Measurements from ENCODE around the gene ENG.
"Not testable (repeated sequence)": the region's sequence is repeated elsewhere in the genome, so short reads cannot be mapped to it uniquely, and the experiment has no call there.

Gene ENG

GRCh38 chr9:127845619-127846018 lies 8.8 kb downstream of the ENG start:
- H3K9me3 Mint-ChIP-seq = peaks cover 11 to 23% of the 10 kb centered on the region in 2 donors
- not testable (repeated sequence) for DNase-seq, H3K27me3 Mint-ChIP-seq, ATAC-seq, H3K4me1 Mint-ChIP-seq, H3K4me3 Mint-ChIP-seq, H3K27ac Mint-ChIP-seq

DNA sequence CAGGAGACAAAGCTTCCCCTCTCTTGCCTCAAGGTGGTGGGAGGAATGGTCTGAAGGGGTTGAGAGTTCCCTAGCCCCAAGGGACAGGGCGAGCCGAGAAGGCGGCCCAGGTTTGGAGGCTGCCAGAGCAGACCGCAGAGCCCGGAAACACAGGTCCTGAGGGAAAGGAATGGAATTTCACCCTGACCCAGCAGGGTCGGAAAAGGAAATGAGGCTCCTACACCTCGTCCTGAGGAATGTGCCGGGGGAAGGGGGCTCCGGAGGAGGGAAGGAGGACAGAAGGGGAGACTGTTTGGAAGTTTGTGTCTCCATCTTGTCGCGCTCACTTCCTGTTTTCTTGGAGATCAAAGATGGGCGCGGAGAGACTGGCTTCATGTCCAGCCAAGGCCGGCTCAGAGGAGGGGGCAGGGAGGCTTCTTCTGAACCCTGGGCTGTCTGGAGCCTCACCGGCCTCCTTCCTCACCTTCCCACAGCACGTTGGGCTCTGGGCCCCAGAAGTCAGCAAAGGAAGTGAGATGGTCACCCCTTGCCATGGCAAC lies 9.6 kb downstream of the ENG start:
- peaks cover 10 to 18% of the 10 kb centered on the region in 2 donors for H3K9me3 Mint-ChIP-seq
- no peak overlapping the region for H3K4me3 Mint-ChIP-seq
- H3K4me1 Mint-ChIP-seq = no peaks in the 10 kb centered on the region
- no peaks in the 10 kb centered on the region for H3K27me3 Mint-ChIP-seq
- DNase-seq = no peak
- ATAC-seq = no peak
- H3K27ac Mint-ChIP-seq = no peak overlapping the region

- H3K27me3 Mint-ChIP-seq = no peaks in the 10 kb centered on the region
- DNase-seq (no peak), ATAC-seq (no peak)
- peak overlapping the region in 1 of 2 donors; percentile 89 for H3K27ac Mint-ChIP-seq
- H3K4me3 Mint-ChIP-seq = no peak overlapping the region
- H3K4me1 Mint-ChIP-seq = peaks cover 2% of the 10 kb centered on the region
- no peaks in the 10 kb centered on the region for H3K9me3 Mint-ChIP-seq
Measured at GRCh38 chr9:127841087-127841835, 13.2 kb downstream of the ENG start.

GRCh38 chr9:127838375-127839078 lies 15.9 kb downstream of the ENG start:
- ATAC-seq (peak; percentile 24), DNase-seq (no peak)
- Mint-ChIP-seq H3K9me3 (no peaks in the 10 kb centered on the region), H3K27ac (no peak overlapping the region), H3K4me3 (no peak overlapping the region), H3K27me3 (no peaks in the 10 kb centered on the region), H3K4me1 (peaks cover 14% of the 10 kb centered on the region)

DNA sequence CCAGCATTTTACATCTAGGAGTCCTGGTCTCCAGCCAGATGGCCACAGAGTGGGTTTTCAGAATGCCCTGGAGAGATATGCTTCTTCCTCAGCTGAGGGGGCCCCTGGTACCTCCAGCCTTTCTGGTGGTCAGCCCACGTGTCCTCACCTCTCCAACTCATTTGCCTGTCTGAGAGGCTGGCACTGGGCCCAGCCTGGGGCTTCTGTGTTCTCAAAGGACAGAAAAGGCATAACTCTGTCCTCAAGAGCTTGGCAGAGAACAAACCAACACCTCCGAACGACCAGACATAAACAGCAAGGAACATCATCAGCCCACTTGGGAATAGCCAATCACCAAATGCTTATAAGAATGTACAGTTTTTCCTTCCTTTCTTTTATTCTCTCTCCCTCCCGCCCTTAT lies 17.1 kb downstream of the ENG start:
- Mint-ChIP-seq H3K27ac (peak overlapping the region in 1 of 2 donors; percentile 3), H3K27me3 (no peaks in the 10 kb centered on the region), H3K9me3 (no peaks in the 10 kb centered on the region), H3K4me3 (no peak overlapping the region), H3K4me1 (peaks cover 26% of the 10 kb centered on the region)
- DNase-seq (no peak), ATAC-seq (no peak)

GRCh38 chr9:127836561-127836960 lies 17.9 kb downstream of the ENG start:
- not testable (repeated sequence) for H3K4me3 Mint-ChIP-seq, H3K9me3 Mint-ChIP-seq, ATAC-seq, H3K27ac Mint-ChIP-seq, H3K27me3 Mint-ChIP-seq, DNase-seq
- H3K4me1 Mint-ChIP-seq = peaks cover 31% of the 10 kb centered on the region

GRCh38 chr9:127835991-127836516 lies 18.4 kb downstream of the ENG start:
- no peak for DNase-seq
- H3K4me1 Mint-ChIP-seq = peaks cover 31% of the 10 kb centered on the region
- peak; percentile 64 for ATAC-seq
- no peak overlapping the region for H3K4me3 Mint-ChIP-seq
- H3K27me3 Mint-ChIP-seq = no peaks in the 10 kb centered on the region
- H3K27ac Mint-ChIP-seq = no peak overlapping the region
- no peaks in the 10 kb centered on the region for H3K9me3 Mint-ChIP-seq

DNA sequence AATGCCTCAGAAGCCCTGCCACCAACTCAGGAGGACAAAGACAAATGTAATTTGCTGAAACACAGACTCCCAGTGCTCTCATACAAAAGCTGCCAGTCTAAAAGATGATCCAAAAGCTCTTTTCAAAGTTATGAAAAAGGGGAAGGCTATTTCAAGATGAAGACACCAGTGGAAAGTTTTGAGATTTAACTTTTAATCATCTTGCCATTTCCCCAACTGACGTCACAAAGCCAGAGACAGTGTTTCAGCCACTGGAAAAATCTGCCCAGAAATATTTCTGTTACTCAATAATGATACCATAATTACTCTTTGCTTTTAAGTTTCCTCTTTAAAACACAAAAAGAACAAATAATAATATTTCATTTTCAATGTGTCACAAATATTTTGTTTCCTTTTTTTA lies 20.9 kb downstream of the ENG start:
- peaks cover 31% of the 10 kb centered on the region for H3K4me1 Mint-ChIP-seq
- ATAC-seq (no peak), DNase-seq (no peak)
- no peak overlapping the region for H3K27ac Mint-ChIP-seq
- no peaks in the 10 kb centered on the region for H3K27me3 Mint-ChIP-seq
- no peaks in the 10 kb centered on the region for H3K9me3 Mint-ChIP-seq
- H3K4me3 Mint-ChIP-seq = no peak overlapping the region

DNA sequence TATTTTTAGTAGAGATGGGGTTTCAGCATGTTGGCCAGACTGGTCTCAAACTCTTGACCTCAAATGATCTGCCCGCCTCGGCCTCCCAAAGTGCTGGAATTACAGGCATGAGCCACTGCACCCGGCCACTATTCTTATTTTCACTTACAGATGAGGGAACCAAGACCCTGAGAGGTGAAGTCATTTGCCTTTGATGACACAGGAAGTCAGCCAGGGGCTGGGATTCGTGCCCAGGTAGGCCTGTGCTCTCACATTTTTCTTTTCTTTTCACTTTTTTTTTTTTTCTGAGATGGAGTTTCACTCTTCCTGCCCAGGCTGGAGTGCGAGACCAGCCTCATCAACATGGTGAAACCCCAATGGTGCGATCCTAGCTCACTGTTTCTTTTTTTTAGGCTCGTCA lies 22.2 kb downstream of the ENG start:
- ATAC-seq (peak; percentile 56), DNase-seq (no peak)
- no peaks in the 10 kb centered on the region for H3K27me3 Mint-ChIP-seq
- no peaks in the 10 kb centered on the region for H3K9me3 Mint-ChIP-seq
- H3K4me1 Mint-ChIP-seq = peaks cover 31% of the 10 kb centered on the region
- H3K27ac Mint-ChIP-seq = peak overlapping the region; percentile 59 to 83
- H3K4me3 Mint-ChIP-seq = peak overlapping the region; percentile 20 to 65

GRCh38 chr9:127829205-127829906 lies 25.1 kb downstream of the ENG start:
- H3K4me1 Mint-ChIP-seq = peaks cover 19% of the 10 kb centered on the region
- peak overlapping the region; percentile 27 to 75 for H3K27ac Mint-ChIP-seq
- no peaks in the 10 kb centered on the region for H3K27me3 Mint-ChIP-seq

GRCh38 chr9:127828262-127829031 lies 26.0 kb downstream of the ENG start:
- no peak overlapping the region for H3K4me3 Mint-ChIP-seq
- H3K27me3 Mint-ChIP-seq = no peaks in the 10 kb centered on the region
- peaks cover 16% of the 10 kb centered on the region for H3K4me1 Mint-ChIP-seq
- DNase-seq = no peak
- no peak for ATAC-seq
- no peaks in the 10 kb centered on the region for H3K9me3 Mint-ChIP-seq
- peak overlapping the region in 1 of 2 donors; percentile 75 for H3K27ac Mint-ChIP-seq

More at GRCh38 chr9:127829205-127829906, 25.1 kb downstream of the ENG start:
- H3K9me3 Mint-ChIP-seq = no peaks in the 10 kb centered on the region
- DNase-seq (no peak), ATAC-seq (no peak)
- no peak overlapping the region for H3K4me3 Mint-ChIP-seq

- H3K27ac Mint-ChIP-seq = no peak overlapping the region
- H3K4me1 Mint-ChIP-seq = no peaks in the 10 kb centered on the region
- H3K27me3 Mint-ChIP-seq = no peaks in the 10 kb centered on the region
- no peaks in the 10 kb centered on the region for H3K9me3 Mint-ChIP-seq
- no peak overlapping the region for H3K4me3 Mint-ChIP-seq
- DNase-seq (no peak), ATAC-seq (no peak)
Measured at GRCh38 chr9:127826253-127826913, 28.1 kb downstream of the ENG start.

- DNase-seq (no peak), ATAC-seq (peak; percentile 39)
- no peaks in the 10 kb centered on the region for H3K4me1 Mint-ChIP-seq
- H3K27ac Mint-ChIP-seq = peak overlapping the region in 1 of 2 donors; percentile 91
- H3K4me3 Mint-ChIP-seq = no peak overlapping the region
- H3K9me3 Mint-ChIP-seq = no peaks in the 10 kb centered on the region
- H3K27me3 Mint-ChIP-seq = no peaks in the 10 kb centered on the region
Measured at GRCh38 chr9:127825319-127826051, 29.0 kb downstream of the ENG start.

DNA sequence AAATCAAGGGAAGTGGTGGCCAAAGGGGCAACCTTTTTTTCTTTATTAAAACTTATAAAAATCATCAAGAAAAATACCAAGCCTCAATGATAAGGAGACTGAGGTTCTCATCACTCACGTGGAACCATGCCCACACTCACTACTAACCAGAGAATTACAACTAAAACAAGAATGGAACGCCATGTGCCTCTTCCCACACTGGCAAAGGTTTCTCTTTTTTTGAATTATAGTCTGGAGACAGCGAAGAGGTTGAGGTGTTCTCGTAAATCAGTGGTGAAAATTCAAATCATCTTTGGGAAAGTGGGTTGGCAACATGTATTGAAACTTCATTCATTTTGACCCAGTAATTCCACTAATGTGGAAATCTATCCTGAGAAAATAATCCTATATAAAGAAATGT lies 32.4 kb downstream of the ENG start:
- Mint-ChIP-seq H3K27ac (no peak overlapping the region), H3K9me3 (no peaks in the 10 kb centered on the region), H3K4me1 (peaks cover 6% of the 10 kb centered on the region), H3K27me3 (no peaks in the 10 kb centered on the region), H3K4me3 (no peak overlapping the region)
- ATAC-seq (no peak), DNase-seq (no peak)
